Kidney (tissue), 14 donors: ENCODE data around the gene CAPN14. TPM values are rescaled to one million over a fixed set of nuclear protein-coding genes. Genes with fewer than 3 reads are reported as not detected.

ENCODE experiments used
- DNase-seq, 5 donors: peaks; one replicate each; pipeline ENCODE4 v3.0.0-alpha.2; 2013 to 2020
- FAIRE-seq: peaks from 2 replicates; lab custom pipeline; 2012; peaks lifted over from hg19 to GRCh38; lab: Jason Lieb, UNC
- H3K27ac ChIP-seq, 2 donors: one replicate each; pipeline ENCODE4 v1.7.0; 2013; ENCODE audit warnings: low read depth in 2 of 2, low read length in 2 of 2, inconsistent platforms in 1 of 2
- H3K27me3 ChIP-seq: one replicate; pipeline ENCODE4 v1.7.1; 2013; ENCODE audit warnings: low read length, inconsistent platforms; ENCODE audit not compliant: control insufficient read depth, insufficient read depth
- H3K36me3 ChIP-seq, 3 donors: one replicate each; pipeline versions ENCODE4 v1.7.0 to v1.7.1; 2013; ENCODE audit warnings: low read length in 3 of 3, control low read depth in 1 of 3, inconsistent platforms in 1 of 3; ENCODE audit not compliant: insufficient read depth in 3 of 3, control insufficient read depth in 2 of 3
- H3K4me1 ChIP-seq, 3 donors: one replicate each; pipeline versions ENCODE4 v1.7.0 to v1.7.1; 2013; ENCODE audit warnings: low read length in 3 of 3, inconsistent platforms in 1 of 3, low read depth in 1 of 3; ENCODE audit not compliant: control insufficient read depth in 2 of 3, insufficient read depth in 2 of 3
- H3K4me3 ChIP-seq, 3 donors: one replicate each; pipeline versions ENCODE4 v1.7.0 to v1.8.1; 2013; ENCODE audit warnings: low read length in 3 of 3, control low read depth in 1 of 3, inconsistent platforms in 1 of 3
- H3K9ac ChIP-seq, 3 donors: one replicate each; pipeline versions ENCODE4 v1.7.0 to v1.7.1; 2013; ENCODE audit warnings: low read length in 3 of 3, control low read depth in 1 of 3, inconsistent platforms in 1 of 3
- H3K9me3 ChIP-seq, 3 donors: one replicate each; pipeline versions ENCODE4 v1.7.0 to v1.7.1; 2013; ENCODE audit warnings: low read length in 3 of 3, control low read depth in 1 of 3, inconsistent platforms in 1 of 3; ENCODE audit not compliant: control insufficient read depth in 2 of 3, insufficient read depth in 1 of 3
- intact Hi-C: fragments of 100-400 bp; cut with DNase I; formaldehyde crosslinking; loops from one replicate; pipeline ENCODE4 v1.11.1; 2022
- polyA plus RNA-seq: library from polyadenylated mRNA; stranded (reverse); fragments of 350-450 nt; fragmentation: Illumina TruSeq; extraction: RNeasy Lipid Tissue Mini Kit (QIAGEN cat#74804); gene quantifications from one replicate; pipeline ENCODE4 v1.2.3, GENCODE V29; 2014; ENCODE audit warnings: low read depth, low replicate concordance; ENCODE audit not compliant: insufficient read depth
- total RNA-seq: library from RNA; stranded (reverse); fragmentation: NEBNext Ultra II Directional; extraction: Animal tissue kit (Norgen Biotek cat#: 25700); gene quantifications from one replicate; pipeline ENCODE4 v1.2.1, GENCODE V29; 2021
- TF ChIP-seq, protein P1 (sequence below): IDR thresholded peaks from 3 replicates; pipeline ENCODE4 v1.5.1; 2012; ENCODE audit warnings: mild to moderate bottlenecking, moderate library complexity, borderline replicate concordance; ENCODE audit not compliant: insufficient read depth; ENCODE audit errors: extremely low read depth
- donor health status: control.
- donor health status: control.
- donor health status: control.
- donor health status: control.
- donor health status: control.
- donor health status: DM: yes; HTN: yes; CAD: no.
- donor health status: Normal renal cell carcinoma (clear cell type).

Gene CAPN14
- total and polyA plus RNA-seq, 2 donors from 2014 or later = 0.22 to 0.25 TPM

DNA sequence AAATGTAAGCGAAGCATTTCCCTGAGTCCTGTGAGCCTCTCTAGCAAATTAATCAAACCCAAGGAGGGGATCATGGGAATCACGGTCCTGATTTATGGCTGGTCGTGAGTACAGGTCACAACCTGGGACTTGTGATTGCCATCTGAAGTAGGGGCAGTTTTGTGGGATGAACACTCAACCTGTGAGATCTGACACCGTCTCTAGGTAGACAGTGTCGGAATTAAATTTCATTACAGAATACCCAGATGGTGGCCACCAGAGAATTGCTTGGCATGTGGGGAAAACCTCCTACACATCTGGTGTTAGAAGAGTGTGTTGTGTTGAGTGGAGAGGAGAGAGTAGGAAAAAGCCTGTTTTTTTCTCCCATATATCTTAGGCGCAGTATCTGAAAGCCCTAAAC is 12.5 kb downstream of the CAPN14 start:
- Histone ChIP-seq H3K27ac (no peak overlapping the region), H3K4me1 (no peaks in the 10 kb centered on the region), H3K9me3 (no peaks in the 10 kb centered on the region), H3K4me3 (no peak overlapping the region), H3K27me3 (no peaks in the 10 kb centered on the region), H3K36me3 (no peaks in the 10 kb centered on the region), H3K9ac (no peak overlapping the region)
- FAIRE-seq (no peak), DNase-seq (peak in 4 of 5 donors; percentile 54 to 76 (median 65))
- TF ChIP-seq, protein P1, sequence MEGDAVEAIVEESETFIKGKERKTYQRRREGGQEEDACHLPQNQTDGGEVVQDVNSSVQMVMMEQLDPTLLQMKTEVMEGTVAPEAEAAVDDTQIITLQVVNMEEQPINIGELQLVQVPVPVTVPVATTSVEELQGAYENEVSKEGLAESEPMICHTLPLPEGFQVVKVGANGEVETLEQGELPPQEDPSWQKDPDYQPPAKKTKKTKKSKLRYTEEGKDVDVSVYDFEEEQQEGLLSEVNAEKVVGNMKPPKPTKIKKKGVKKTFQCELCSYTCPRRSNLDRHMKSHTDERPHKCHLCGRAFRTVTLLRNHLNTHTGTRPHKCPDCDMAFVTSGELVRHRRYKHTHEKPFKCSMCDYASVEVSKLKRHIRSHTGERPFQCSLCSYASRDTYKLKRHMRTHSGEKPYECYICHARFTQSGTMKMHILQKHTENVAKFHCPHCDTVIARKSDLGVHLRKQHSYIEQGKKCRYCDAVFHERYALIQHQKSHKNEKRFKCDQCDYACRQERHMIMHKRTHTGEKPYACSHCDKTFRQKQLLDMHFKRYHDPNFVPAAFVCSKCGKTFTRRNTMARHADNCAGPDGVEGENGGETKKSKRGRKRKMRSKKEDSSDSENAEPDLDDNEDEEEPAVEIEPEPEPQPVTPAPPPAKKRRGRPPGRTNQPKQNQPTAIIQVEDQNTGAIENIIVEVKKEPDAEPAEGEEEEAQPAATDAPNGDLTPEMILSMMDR = no peak
- intact Hi-C loops = no loop called here

DNA sequence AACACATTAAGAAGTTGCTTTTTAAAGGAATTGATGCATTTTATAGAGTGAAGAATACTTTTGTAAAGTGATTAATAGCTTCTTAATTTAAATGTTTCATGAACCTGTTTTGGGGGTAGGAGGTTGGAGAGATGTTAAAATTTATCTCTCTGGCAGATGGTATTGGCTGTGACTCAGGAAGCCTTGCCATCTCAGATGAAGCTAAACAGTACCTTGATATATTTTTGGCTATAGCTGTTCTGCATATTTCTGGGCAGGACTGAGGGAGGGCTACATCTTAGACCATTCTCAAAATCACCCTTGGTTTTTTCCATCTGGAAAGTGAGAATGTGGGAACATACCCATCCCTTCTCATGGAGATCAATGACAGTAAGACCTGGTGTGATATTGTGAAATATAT is 13.4 kb downstream of the CAPN14 start:
- no peak overlapping the region for H3K4me3 ChIP-seq
- no peaks in the 10 kb centered on the region for H3K27me3 ChIP-seq
- TF ChIP-seq, protein P1 = no peak
- H3K36me3 ChIP-seq = no peaks in the 10 kb centered on the region
- H3K9ac ChIP-seq = no peak overlapping the region
- no peak overlapping the region for H3K27ac ChIP-seq
- H3K4me1 ChIP-seq = no peaks in the 10 kb centered on the region
- DNase-seq (no peak), FAIRE-seq (no peak)
- no peaks in the 10 kb centered on the region for H3K9me3 ChIP-seq
- intact Hi-C loops = no loop called here

DNA sequence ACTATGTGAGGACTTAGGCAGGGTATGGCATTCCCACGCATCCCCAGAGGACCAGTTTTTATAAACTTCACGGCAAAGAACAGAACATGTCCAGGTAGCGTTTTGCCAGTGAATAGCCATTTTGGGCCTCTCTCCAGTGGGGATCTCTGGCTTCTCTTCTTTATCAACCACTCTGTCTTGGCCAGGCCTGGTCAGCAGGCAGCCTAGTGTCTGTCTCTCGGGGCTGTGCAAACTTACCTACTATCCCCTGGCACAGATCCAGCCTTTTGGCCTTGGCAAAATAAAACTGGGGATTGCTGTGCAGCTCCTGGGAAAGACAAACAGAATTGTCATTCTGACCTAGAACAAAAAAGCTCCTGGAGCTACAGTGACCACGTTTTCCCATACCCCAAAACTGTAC is 14.5 kb downstream of the CAPN14 start:
- H3K4me3 ChIP-seq = no peak overlapping the region
- no peak for FAIRE-seq
- no peak overlapping the region for H3K9ac ChIP-seq
- DNase-seq = no peak
- H3K27me3 ChIP-seq = no peaks in the 10 kb centered on the region
- no peaks in the 10 kb centered on the region for H3K4me1 ChIP-seq
- intact Hi-C loops = no loop called here
- TF ChIP-seq, protein P1 = no peak
- H3K36me3 ChIP-seq = no peaks in the 10 kb centered on the region
- no peak overlapping the region for H3K27ac ChIP-seq
- no peaks in the 10 kb centered on the region for H3K9me3 ChIP-seq

DNA sequence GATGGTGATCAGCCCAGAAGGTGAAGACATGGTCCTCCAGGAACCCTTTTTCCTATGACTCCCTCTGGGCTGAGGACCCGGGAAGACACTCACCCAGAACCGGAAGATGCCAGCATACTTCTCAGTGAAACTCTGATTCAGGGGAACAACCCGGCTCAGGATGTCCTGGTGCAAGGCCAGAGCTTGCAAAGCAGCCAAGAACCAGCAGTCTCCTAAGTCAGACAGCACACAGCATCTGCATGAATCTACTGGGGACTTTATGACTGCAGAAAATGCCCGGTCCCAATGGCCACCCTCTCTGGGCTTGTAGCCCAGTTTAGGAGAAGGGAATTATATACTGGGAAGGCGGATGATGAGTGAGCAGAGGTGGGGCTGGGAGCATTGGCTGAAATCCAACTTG is 15.3 kb downstream of the CAPN14 start:
- Histone ChIP-seq H3K4me1 (no peaks in the 10 kb centered on the region), H3K4me3 (no peak overlapping the region), H3K9me3 (no peaks in the 10 kb centered on the region), H3K27ac (no peak overlapping the region), H3K27me3 (no peaks in the 10 kb centered on the region), H3K36me3 (no peaks in the 10 kb centered on the region), H3K9ac (no peak overlapping the region)
- intact Hi-C loops = no loop called here
- FAIRE-seq (no peak), DNase-seq (no peak)
- TF ChIP-seq, protein P1 = no peak
